HepG2 (cell line): ENCODE data around the gene IGLON5. TPM values are rescaled to one million over a fixed set of nuclear protein-coding genes. Genes with fewer than 3 reads are reported as not detected.

Experiments used
- ETV6 ChIP-seq: sonication (generic); formaldehyde crosslinking; conservative IDR thresholded peaks from 2 replicates; pipeline ENCODE4 v1.4.0; 2020; ENCODE audit warnings: missing genetic modification reagents
- MAF1 ChIP-seq: sonication (generic); formaldehyde crosslinking; IDR thresholded peaks from 2 replicates; pipeline ENCODE4 v1.5.0; 2020; ENCODE audit warnings: missing genetic modification reagents, borderline replicate concordance
- MEF2D ChIP-seq: sonication (generic); formaldehyde crosslinking; IDR thresholded peaks from 2 replicates; pipeline ENCODE4 v1.5.1; 2020; ENCODE audit warnings: mild to moderate bottlenecking, missing genetic modification reagents
- MYC ChIP-seq: sonication (generic); formaldehyde crosslinking; IDR thresholded peaks from 2 replicates; pipeline ENCODE4 v1.9.0; 2021; ENCODE audit warnings: missing genetic modification reagents, borderline replicate concordance
- MYPOP ChIP-seq: sonication (generic); formaldehyde crosslinking; IDR thresholded peaks from 2 replicates; pipeline ENCODE4 v1.8.1; 2023; ENCODE audit warnings: mild to moderate bottlenecking, moderate library complexity, missing genetic modification reagents
- PAXIP1 ChIP-seq: sonication (generic); formaldehyde crosslinking; conservative IDR thresholded peaks from 2 replicates; pipeline ENCODE4 v1.4.0; 2020; ENCODE audit warnings: mild to moderate bottlenecking, missing genetic modification reagents, moderate library complexity
- SIX1 ChIP-seq: sonication (generic); formaldehyde crosslinking; IDR thresholded peaks from 2 replicates; pipeline ENCODE4 v1.4.0; 2020; ENCODE audit warnings: missing genetic modification reagents, borderline replicate concordance
- SOX13 ChIP-seq, 3 experiments: fragments of 450-650 bp in 1 of 3; sonication (generic) in 1 of 3; formaldehyde crosslinking in 1 of 3; IDR thresholded peaks in 2 of 3; conservative IDR thresholded peaks in 1 of 3; 2 replicates each; pipeline versions ENCODE4 v1.5.0 to v1.6.1; 2016 to 2020; ENCODE audit warnings: antibody characterized with exemption in 1 of 3, mild to moderate bottlenecking in 1 of 3, missing compliant biosample characterization in 1 of 3, missing genetic modification reagents in 1 of 3, moderate library complexity in 1 of 3
- STAT6 ChIP-seq: sonication (generic); formaldehyde crosslinking; IDR thresholded peaks from 2 replicates; pipeline ENCODE4 v1.4.0; 2020; ENCODE audit warnings: missing genetic modification reagents, mild to moderate bottlenecking, borderline replicate concordance
- WIZ ChIP-seq: sonication (generic); formaldehyde crosslinking; IDR thresholded peaks from 2 replicates; pipeline ENCODE4 v1.5.1; 2020; ENCODE audit warnings: mild to moderate bottlenecking, missing genetic modification reagents
- ZNF446 ChIP-seq: sonication (generic); formaldehyde crosslinking; IDR thresholded peaks from 2 replicates; pipeline ENCODE4 v1.5.0; 2020; ENCODE audit warnings: mild to moderate bottlenecking, missing genetic modification reagents
- ZNF768 ChIP-seq: sonication (generic); formaldehyde crosslinking; IDR thresholded peaks from 2 replicates; pipeline ENCODE4 v1.4.0; 2020; ENCODE audit warnings: missing genetic modification reagents
- ZSCAN29 ChIP-seq: sonication (generic); formaldehyde crosslinking; conservative IDR thresholded peaks from 2 replicates; pipeline ENCODE4 v1.4.0; 2020; ENCODE audit warnings: mild to moderate bottlenecking, missing genetic modification reagents
- ZUFSP ChIP-seq: sonication (generic); formaldehyde crosslinking; IDR thresholded peaks from 2 replicates; pipeline ENCODE4 v1.9.0; 2021; ENCODE audit warnings: missing genetic modification reagents, mild to moderate bottlenecking, borderline replicate concordance
- polyA plus RNA-seq, 8 experiments: library from polyadenylated mRNA; depleted of rRNA in 3 of 8; stranded (reverse) in 7 of 8; unstranded in 1 of 8; fragments of >200 nt; fragmentation: Illumina TruSeq in 4 of 8; extraction: Trizol in 4 of 8; gene quantifications; 2 replicates each; pipeline versions ENCODE4 v1.2.1 to v1.2.3, GENCODE V29; 2011 to 2016; ENCODE audit warnings: low read depth in 4 of 8, missing spikeins in 1 of 8, mixed read lengths in 1 of 8; ENCODE audit not compliant: insufficient read depth in 1 of 8
- total RNA-seq, 5 experiments: library from RNA; depleted of rRNA; stranded (reverse); fragments of >200 nt; fragmentation: Illumina TruSeq; extraction: Trizol; gene quantifications; 2 replicates each; pipeline ENCODE4 v1.2.3, GENCODE V29; 2016; ENCODE audit warnings: low read depth in 1 of 5

The IGLON5 gene
- total and polyA plus RNA-seq, 2 of the 13 experiments (the other 11 are each of a cell fraction or from before 2014, with no cell fraction given), result 0.04 to 5.7 TPM

GRCh38 chr19:51364200-51365106 is 53.0 kb downstream of the IGLON5 start (continued):
- TF ChIP-seq ZUFSP (CRISPR knock-in tag) (no peak), ZNF768 (peak; percentile 55; the same call in 1 of the 2 replicates), MEF2D (no peak), WIZ (CRISPR knock-in tag) (no peak), STAT6 (CRISPR knock-in tag) (no peak), ZNF446 (no peak), MYPOP (CRISPR knock-in tag) (no peak), SOX13 (IDR thresholded peaks at IDR 0.05) (no peak; the same call in 1 of the 2 replicates), SOX13 (CRISPR knock-in tag; conservative IDR thresholded peaks at IDR 0.05 in 1 of 2, IDR thresholded peaks at IDR 0.05 in 1 of 2) (peak in 1 of 2 experiments; percentile 69; a peak in 3 of 4 replicates), PAXIP1 (CRISPR knock-in tag) (no peak; the same call in 1 of the 2 replicates), MYC (CRISPR knock-in tag) (peak; percentile 23; the same call in 1 of the 2 replicates), MAF1 (no peak), SIX1 (CRISPR knock-in tag) (no peak), ZSCAN29 (CRISPR knock-in tag) (no peak), ETV6 (no peak)
